Femur (tissue), 1 donor: ENCODE measurements around the gene PTBP1.
"Not testable (repeated sequence)": the region's sequence is repeated elsewhere in the genome, so short reads cannot be mapped to it uniquely, and the experiment has no call there.

ENCODE experiments used
- DNase-seq: peaks from one replicate; pipeline ENCODE4 v3.0.0-alpha.2; 2017

The PTBP1 gene

DNA sequence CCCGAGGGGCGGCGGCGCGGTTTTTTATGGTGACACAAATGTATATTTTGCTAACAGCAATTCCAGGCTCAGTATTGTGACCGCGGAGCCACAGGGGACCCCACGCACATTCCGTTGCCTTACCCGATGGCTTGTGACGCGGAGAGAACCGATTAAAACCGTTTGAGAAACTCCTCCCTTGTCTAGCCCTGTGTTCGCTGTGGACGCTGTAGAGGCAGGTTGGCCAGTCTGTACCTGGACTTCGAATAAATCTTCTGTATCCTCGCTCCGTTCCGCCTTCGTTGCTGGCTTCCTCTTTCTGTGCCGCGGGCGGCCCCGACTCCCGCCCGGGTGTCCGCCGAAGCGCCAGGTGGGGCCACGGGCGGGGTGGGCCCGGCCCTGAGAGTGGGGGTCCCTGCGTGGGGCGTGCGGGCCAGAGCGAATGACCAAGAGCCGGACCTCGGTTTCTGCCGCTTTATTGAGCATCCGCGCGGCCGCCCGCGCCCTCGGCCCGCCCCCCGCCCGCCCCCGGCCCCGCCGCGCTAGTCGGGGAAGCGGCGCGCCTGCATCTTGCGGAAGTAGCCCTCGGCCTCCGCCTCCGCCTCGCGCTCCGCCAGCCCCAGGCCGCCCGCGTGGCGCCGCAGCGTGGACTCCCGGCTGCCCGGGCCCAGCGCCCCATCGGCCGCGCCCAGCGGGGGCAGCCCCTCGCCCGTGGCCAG is 14.9 kb downstream of the PTBP1 start:
- no peak for DNase-seq

DNA sequence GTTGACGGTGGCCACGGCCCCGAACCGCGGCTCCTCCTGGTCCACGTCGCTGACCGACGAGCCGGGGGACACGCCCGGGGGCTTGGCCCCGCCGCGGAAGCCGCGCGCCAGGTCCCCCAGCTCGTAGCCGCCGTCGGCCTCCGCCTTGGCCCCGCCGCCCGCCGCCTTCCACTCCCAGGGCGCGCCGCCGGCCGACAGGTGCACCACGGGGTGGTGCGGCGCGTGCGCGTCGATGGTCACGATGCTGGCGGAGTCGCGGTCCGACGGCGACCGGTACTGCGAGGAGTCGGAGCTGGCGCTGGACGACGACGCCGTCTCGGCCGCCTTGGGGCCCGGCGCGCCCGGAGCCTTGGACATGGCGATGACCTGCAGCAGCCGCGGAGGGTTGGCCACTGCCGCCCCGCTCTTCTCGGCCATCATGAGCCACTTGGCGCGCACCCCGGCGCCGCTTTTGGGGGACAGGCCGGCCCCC is 15.5 kb downstream of the PTBP1 start:
- DNase-seq: no peak

DNA sequence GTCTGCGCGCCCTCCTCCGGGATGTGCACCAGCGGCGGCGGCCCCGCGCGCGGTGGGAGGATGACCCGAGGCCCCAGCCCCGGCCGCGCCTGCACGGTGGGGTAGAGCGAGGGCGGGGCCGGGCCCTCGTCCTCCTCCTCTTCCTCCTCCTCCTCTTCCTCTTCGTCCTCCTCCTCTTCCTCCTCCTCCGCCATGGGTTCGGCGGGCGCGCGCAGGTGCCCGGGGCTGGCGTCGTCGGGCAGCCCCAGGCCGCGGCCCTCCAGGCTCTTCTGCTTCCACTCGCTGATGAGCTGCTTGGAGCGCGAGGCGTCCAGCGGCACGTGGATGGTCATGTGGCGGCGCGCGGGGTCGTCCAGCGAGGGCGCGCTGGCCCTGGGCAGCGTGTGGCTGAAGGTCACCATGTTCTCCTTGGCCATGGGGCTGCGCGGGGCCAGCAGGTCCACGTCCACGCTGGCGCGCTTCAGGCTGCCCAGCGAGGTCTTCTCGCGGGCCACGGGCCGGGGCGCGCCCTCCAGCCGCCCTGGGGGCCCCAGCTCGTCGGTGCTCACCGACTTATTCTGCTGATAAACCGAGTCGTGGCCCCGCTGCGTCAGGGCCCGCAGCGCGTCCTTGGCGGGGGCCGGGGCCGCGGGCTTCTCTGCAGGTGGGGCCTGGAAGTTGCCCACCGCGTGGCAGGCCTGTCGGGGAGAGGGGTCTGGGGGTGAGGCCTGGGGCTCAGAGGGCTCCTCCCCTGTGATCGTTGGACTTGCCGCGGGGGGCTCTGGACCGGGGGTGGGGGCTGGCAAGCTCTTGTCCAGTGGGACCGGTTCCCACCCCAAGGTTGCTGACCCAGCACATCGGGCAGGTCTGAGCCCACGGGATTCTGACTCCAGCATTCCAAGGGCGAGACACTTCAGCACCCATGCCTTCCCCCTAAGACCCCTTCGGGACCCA is 16.2 kb downstream of the PTBP1 start:
- DNase-seq: no peak

DNA sequence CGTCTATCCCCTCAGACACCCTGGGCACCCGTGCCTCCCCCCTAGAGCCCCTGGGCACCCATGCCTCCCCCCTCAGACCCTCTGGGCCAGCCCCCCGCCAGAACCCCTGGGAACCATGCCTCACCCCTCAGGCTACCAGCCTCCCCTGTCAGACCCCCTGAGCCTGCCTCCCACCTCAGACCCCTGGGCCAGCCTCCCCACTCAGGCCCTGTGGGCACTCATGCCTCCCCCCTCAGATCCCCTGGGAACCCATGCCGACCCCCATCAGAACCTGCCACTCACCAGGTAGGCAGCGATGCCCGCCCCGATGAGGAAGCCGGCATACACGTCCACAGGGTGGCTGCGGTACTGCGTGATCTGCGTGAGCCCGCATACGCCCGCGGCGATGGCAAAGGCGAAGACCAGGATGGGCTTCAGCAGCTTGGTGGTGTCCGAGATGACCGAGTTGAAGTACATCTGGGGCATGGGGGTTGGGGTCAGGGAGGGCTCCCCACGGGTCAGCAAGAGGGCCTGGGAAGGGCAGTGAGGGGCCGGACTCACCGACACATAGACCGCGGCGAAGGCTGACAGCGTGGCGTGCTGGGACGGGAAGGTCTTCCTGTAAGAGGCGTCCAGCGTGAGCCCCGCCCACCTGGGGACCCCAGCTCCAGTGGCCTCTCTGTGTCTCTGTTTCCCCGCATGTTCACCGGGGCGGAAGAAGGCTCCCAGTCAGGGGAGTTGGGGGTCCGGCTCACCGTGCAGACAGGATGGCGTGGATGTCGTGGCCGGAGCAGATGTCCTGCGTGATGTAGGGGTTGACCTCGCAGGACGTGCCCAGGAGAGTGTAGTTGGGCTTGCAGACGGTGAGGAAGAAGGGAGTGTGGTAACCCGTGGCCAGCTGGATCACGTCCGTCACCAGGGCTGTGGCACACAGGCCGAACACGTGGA is 17.2 kb downstream of the PTBP1 start:
- no peak for DNase-seq

DNA sequence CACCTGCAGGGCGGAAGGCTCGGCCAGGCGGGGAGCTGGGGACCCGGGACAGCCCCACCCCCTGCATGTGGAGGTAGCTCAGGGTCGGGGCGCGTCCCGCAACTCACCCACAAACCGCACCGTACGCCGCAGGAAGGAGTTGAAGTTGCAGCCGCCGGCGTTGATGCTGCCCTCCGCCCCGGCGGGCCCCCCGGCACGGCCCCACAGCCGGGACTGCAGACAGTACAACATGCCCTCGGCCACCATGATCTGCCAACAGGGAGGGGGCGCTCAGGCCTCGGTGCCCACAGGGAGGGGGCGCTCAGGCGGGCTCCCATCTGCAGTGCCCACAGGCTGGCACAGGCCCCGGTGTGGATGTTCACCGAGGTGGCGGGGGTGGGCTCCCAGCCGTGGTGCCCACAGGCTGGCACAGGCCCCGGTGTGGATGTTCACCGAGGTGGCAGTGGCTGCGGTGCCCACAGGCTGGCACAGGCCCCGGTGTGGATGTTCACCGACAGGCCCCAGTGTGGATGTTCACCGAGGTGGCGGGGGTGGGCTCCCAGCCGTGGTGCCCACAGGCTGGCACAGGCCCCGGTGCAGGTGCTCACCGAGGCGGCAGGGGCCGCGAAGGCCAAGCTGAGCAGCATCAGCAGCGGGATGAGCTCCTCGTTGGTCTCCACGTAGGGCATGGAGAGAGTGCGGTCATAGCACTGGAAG is 18.0 kb downstream of the PTBP1 start:
- no peak for DNase-seq

DNA sequence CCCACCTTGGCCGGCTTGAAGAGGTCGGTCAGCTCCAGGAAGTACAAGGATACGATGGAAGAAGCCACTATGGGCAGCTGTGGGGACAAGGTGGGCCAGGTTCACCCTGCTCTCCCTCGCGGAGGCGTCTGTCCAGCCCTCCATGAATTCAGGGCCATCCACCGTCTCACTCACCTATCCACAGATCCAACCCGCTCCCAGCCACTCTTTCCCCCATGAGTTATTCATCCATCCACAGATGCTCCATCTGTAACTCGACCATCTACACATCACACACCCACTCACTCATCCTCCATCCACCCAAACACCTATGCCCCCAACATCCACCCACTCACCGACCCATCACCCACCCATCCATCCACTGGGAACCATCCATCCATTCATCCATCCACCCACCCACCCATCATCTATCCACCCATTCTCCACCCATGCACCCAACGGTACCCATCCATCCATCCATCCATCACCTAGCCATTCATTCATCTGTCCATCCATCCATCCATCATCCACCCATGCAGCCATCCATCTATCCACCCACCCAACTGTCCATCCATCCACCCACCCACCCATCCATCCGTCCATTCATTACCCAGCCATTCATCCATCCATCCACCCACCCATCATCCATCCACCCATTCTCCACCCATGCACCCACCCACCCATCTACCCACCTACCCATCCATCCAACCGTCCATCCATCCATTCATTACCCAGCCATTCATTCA is 18.7 kb downstream of the PTBP1 start:
- no peak for DNase-seq

DNA sequence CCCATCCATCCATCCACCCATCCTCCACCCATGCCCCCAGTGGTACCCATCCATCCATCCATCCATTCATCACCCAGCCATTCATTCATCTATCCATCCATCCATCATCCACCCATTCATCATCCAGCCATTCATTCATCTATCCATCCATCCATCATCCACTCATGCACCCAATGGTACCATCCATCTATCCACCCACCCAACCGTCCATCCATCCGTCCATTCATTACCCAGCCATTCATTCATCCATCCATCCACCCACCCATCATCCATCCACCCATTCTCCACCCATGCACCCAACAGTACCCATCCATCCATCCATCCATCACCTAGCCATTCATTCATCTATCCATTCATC is 19.2 kb downstream of the PTBP1 start:
- no peak for DNase-seq

DNA sequence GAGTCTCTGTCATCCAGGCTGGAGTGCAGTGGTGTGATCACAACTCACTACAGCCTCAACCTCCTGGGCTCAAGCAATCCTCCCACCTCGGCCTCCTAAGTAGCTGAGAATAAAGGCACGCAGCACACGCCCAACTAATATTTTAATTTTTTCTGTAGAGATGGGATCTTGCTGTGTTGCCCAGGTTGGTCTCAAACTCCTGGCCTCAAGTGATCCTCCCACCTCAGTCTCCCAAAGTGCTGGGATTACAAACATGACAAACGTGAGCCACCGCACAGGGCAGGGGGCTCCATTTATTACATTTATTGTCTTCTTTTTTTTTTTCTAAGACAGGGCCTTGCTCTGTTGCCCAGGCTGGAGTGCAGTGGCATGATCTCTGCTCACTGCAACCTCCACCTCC is 23.0 kb downstream of the PTBP1 start:
- DNase-seq: not testable (repeated sequence)

DNA sequence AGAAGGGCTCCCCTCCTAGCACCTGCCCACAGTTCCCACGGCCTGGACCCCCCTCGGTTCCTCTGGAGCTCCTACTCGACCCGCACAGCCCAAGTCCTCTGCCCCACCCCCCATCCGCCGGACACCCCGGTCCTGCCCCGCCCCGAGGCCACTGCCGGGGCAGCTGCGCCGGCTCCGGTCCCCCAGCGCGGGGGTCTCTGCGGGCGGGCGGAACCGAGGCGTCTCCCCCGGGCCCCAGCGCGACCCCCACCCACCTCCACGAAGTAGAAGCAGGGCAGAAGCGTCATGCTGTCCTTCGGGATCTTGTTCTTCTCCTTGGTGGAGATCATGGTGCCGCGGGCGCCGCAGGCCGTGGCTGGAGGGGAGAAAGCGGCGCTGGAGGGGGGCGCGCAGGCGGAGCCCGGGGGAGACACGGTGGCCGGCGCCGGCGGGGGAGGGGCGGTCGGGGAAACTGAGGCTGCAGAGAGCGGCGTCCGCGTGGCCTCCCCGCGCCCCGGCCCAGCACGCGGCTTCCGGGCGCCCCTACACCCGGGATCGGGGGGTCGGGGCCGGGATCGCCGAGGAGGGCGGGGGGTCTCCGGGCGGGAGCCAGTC is 24.1 kb downstream of the PTBP1 start:
- no peak for DNase-seq

DNA sequence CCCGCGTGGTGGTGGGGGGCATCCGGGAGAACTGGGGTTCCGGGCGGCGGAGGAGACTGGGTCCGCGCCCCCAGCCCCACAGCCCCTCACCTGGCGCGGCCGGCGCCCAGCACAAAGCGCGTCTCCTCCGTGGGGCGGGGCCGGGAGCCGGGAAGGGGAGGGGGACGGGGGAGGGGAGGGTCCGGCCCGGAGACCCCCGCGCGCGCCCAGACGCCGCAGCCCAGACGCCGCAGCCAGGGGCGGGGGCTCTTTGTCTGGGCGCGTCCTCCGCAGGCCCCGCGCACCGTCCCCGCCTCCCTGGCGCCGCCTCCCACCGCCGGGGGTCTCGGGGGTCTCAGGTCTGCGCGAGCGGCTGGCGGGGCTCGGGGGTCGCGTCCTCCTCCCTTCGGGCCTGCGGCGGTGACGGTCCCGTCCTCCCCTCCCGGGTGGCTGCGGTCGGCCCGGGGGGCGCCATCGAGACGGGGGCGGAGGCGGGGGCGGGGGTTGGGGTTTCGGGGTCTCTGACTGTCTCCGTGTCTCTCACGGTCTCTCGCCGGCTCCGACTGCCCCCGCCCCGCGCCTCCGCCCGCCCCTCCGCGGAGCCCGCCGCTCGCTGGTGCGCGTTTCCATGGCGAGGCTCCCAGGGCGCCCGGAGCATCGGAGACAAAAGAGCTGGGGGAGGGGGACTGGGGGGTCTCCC is 24.7 kb downstream of the PTBP1 start, which contains the start of gene PLPPR3:
Gene PLPPR3 (minus strand): TSS at position 131 of the 679 bp plus-strand sequence. CDS start 396 bp downstream, outside the sequence.
- peak; percentile 34 for DNase-seq

DNA sequence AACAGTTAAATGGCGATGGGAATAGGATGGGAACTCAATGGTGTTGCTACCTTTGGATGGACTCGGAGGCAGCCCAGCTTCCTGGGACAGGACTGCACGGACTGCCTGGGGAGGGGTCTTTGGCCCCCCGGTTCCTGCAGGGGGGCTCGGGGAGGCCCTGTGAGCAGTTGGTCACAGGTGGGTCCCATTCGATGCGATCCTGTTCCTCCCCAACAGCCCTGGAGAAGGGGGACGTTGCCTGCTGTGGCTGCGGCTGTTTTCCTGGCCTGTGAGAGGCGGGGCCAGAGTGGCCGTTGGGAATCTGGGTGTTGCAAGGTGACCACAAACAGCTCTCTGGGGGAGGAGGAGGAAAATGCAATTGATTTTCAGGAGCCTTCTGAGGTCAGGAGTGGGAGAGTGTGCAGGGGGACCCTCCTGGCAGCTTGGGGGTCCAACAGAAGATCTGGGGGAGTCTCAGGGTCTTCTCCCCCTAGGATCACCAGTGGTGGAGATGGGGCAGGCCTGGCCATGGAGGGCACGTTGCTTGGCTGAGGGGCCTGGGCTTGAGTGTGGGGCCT is 26.4 kb downstream of the PTBP1 start:
- DNase-seq: peak; percentile 34

DNA sequence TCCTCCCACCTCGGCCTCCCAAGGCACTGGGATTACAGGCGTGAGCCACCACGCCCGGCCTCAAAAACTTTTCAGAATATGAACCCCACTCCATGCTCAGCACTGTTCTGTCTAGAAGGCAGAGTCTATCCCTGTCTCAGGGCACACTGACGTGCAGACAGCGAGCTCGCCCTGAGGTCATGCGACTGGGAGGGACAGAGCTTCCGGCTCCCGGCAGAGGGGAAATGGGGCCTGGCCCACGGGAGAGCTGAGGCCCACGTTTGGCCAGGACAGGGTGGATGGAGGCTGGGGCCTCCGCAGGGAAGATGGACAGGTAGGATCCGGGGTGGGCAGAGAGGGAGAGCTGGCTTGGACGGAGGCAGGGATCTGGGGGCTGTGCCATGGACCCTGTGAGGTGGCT is 27.6 kb downstream of the PTBP1 start:
- no peak for DNase-seq

DNA sequence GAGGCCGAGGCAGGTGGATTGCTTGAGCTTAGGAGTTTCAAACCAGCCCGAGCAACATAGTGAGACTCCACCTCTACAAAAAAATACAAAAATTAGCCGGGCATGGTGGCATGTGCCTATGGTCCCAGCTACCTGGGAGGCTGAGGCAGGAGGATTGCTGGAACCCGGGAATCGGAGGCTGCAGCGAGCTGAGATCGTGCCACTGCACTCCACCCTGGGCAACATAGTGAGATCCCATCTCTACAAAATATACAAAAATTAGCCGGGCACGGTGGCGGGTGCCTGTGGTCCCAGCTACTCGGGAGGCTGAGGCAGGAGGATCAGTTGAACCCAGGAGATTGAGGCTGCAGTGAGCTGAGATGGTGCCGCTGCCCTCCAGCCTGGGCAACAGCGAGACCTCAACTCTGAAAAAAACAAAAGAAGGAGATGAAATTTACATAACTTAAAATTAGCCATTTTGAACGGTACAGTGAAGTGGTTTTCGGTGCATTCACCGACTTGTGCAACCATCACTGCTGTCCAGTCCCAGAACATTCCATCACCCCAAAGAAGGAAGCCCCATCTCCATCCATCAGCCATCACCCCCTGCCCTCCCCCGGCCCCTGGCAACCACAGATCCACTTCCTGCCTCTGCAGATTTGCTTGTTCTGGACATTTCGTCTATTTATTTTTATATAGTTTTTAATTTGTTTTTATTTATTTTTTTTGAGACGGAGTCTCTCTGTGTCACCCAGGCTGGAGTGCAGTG is 28.8 kb downstream of the PTBP1 start:
- no peak for DNase-seq

DNA sequence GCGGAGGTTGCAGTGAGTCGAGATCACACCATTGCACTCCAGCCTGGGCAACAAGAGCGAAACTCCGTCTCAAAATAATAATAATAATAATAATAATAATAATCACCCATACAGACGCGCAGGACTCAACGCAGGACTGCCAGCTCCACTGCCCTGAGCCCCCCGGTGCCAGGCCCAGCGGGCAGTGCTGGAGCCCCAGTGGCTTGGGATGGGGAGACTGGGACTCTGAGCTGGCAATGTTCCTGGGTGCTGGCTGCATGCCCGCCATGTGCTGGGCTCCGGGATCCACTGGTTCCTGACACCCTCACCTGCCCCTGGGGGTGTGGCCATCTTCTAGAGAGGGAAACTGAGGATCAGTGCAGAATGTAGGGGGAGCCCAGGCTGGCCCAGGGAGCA is 30.1 kb downstream of the PTBP1 start:
- no peak for DNase-seq

DNA sequence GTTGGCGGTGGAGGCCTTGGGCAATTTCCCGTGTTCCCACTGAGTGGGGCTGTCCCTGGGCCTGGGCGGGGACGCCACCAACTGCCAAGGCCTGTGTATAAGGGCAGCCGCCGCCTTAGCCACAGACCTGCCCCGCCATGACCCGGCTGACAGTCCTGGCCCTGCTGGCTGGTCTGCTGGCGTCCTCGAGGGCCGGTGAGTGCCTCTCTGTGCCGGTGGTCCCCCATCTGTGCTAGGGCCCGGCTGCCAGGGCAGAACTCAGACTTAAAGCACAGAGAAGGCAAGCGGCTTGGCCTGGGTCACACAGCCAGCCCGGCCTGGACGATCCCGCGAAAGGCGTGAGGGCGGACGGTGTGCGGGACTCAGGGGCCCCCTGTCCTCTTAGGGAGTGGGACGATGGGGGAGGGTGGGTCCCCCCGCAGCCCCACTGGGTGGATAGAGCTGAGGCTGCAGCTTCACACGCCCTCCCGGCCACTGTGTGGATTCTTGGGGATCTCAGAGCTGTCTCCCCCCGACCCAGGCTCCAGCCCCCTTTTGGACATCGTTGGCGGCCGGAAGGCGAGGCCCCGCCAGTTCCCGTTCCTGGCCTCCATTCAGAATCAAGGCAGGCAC is 30.6 kb downstream of the PTBP1 start, which contains the start of gene AZU1:
Gene AZU1 (plus strand): TSS at position 128 of the 612 bp plus-strand sequence. CDS start 10 bp downstream, at position 138.
- DNase-seq: peak; percentile 49

DNA sequence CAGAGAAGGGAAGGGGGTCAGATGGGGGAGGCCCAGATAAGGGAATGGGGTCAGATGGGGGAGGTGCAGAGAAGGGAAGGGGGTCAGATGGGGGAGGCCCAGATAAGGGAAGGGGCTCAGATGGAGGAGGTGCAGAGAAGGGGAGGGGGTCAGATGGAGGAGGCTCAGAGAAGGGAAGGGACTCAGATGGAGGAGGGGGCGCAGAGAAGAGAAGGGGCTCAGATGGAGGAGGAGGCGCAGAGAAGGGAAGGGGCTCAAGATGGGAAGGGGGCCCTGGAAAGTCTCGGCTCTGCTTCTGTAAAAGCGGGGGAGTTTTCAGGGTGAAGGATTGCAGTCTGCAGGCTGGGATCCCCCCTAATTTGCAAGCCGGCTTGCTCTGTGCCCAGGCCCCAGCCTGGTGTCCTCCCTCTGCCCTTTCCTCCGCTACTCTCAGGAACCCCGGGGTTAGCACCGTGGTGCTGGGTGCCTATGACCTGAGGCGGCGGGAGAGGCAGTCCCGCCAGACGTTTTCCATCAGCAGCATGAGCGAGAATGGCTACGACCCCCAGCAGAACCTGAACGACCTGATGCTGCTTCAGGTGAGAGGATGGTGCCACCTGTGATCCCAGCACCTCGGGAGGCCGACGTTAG is 32.0 kb downstream of the PTBP1 start:
- DNase-seq: no peak

DNA sequence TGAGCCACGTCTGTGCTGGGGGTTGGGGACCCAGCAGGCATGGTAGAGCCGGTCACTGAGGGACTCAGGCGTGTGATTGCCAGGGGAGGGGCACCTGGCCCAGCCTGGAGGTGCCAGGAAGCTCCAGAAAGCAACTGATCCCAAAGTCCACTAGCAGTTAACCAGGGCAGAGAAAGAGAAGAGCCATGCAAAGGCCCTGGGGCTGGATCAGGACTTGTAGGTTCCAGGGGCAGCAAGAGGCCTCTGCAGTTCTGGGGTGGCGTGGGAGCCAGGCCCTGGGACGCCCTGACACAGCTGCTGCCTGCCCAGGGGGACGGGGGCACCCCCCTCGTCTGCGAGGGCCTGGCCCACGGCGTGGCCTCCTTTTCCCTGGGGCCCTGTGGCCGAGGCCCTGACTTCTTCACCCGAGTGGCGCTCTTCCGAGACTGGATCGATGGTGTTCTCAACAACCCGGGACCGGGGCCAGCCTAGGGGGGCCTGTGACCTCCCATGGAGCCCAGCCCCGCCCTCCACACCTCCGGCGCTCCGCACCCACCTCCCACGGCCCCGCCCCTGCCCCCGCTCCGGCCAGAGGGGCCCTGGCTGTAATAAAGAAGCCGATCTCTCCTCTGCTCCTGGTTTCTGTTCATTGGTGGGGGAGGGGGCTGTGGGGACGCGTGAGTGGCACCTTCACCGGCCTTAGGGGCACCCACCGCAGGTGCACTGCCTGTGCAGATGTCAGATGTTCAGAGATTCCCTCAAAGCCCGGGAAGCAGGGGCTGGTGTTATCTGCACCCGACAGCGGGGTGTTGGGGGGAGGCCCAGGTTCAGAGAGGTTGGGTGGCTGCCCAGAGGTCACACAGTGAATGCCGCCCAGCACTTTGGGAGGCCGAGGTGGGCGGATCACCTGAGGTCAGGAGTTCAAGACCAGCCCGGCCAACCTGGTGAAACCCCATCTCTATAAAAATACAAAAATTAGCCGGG is 34.4 kb downstream of the PTBP1 start:
- no peak for DNase-seq
